Measurements from ENCODE around the gene DEPP1.

DEPP1 gene

GRCh38 chr10:44954042-44954441, 24.6 kb downstream of the DEPP1 start:
- DNase-seq (ENCODE audit: low read depth): no peak

- no peak for DNase-seq (ENCODE audit: low read depth)
Measured at GRCh38 chr10:44952779-44953231, 25.8 kb downstream of the DEPP1 start.

- DNase-seq (ENCODE audit: low read depth): no peak
Measured at GRCh38 chr10:44951576-44952226, 26.9 kb downstream of the DEPP1 start.

- no peak for DNase-seq (ENCODE audit: low read depth)
Measured at GRCh38 chr10:44950326-44951225, 28.0 kb downstream of the DEPP1 start.

GRCh38 chr10:44949915-44950314, 28.7 kb downstream of the DEPP1 start:
- no peak for DNase-seq (ENCODE audit: low read depth)

GRCh38 chr10:44949127-44949802, 29.3 kb downstream of the DEPP1 start:
- DNase-seq (ENCODE audit: low read depth): no peak

GRCh38 chr10:44948642-44949041, 30.0 kb downstream of the DEPP1 start:
- DNase-seq (ENCODE audit: low read depth): no peak

- no peak for DNase-seq (ENCODE audit: low read depth)
Measured at GRCh38 chr10:44947371-44948152, 31.0 kb downstream of the DEPP1 start.

GRCh38 chr10:44946205-44946604, 32.4 kb downstream of the DEPP1 start:
- DNase-seq (ENCODE audit: low read depth): no peak

GRCh38 chr10:44944354-44944753, 34.3 kb downstream of the DEPP1 start:
- no peak for DNase-seq (ENCODE audit: low read depth)

GRCh38 chr10:44939691-44940401, 38.8 kb downstream of the DEPP1 start:
- no peak for DNase-seq (ENCODE audit: low read depth)

GRCh38 chr10:44938956-44939355, 39.7 kb downstream of the DEPP1 start:
- no peak for DNase-seq (ENCODE audit: low read depth)

- DNase-seq (ENCODE audit: low read depth): no peak
Measured at GRCh38 chr10:44937196-44938005, 41.2 kb downstream of the DEPP1 start.

GRCh38 chr10:44936314-44936975, 42.2 kb downstream of the DEPP1 start:
- no peak for DNase-seq (ENCODE audit: low read depth)

GRCh38 chr10:44935966-44936295, 42.7 kb downstream of the DEPP1 start:
- no peak for DNase-seq (ENCODE audit: low read depth)

GRCh38 chr10:44935201-44935965, 43.2 kb downstream of the DEPP1 start:
- no peak for DNase-seq (ENCODE audit: low read depth)

- no peak for DNase-seq (ENCODE audit: low read depth)
Measured at GRCh38 chr10:44934416-44935200, 44.0 kb downstream of the DEPP1 start.

Measured in stimulated activated CD8-positive, alpha-beta memory T cell treated with anti-CD3 and anti-CD28 coated beads, Interleukin-12 subunit alpha, Interleukin-12 subunit beta, amount 100 ng/mL, for 4 hours (primary cell).